IPS-NIHi11 (cell line): ENCODE measurements around the gene SEMA6A.

ENCODE experiments used
- DNase-seq: peaks from one replicate; pipeline ENCODE4 v3.0.0; 2012; ENCODE audit warnings: mixed read lengths, low spot score

SEMA6A gene

DNA sequence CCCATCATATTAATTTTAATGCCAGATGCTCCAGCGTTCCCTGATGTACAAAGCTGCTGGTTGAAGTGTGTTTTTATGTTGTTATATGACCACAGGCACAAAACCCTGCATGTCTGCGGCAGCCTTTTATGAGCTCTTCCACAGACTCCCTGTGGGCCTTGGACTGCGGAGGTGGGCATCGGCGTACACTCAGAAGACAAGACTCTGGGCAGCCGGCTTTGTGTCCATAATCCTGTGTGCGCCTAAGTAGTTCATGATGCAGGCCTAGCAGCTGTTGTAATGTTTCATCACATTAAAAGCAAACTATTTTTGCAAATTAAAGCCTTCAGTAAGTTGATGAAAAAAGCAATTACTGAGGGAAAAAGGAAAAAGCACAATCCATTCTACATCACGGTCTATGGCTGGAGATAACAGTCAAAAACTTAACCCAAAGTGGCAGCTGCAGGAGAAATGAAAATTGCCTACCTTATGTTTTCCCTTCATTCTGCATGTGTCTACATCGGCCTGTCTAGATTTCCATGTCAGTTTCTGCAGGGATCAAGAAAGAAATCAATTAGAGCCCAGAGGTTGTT lies 78.8 kb downstream of the SEMA6A start:
- DNase-seq: no peak

- DNase-seq: peak; percentile 32
These were observed 79.7 kb downstream of the SEMA6A start for GRCh38 chr5:116494784-116495450.

- no peak for DNase-seq
These were observed 81.8 kb downstream of the SEMA6A start for GRCh38 chr5:116492776-116493175.

DNA sequence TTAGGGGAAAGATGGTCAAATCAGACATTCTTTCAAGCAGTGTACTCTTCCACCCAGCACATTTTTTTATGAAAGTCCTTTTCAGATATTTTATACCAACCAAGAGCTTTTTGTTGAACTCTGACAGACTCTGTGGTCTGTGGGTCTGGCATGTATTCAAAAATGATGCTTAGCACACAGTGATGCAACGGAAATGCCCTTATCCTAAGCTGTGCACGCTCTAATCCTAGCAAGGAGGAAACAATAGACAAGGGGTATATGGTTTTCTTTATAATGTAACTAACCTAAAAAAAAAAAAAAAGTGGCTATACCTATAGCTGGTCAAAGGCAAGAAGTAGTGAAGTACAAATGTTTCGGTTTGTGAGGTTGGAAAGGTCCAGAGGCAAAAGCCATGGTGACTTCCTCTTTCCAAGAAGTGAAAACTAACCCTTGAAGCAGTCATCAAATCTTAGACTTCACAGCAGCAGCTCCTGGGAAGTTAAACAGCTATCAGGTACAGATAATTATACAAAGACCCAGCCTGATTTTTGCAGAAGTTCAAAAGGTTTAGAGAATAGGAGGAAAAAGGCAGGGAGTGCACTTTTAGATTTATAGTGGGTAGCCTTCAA lies 82.5 kb downstream of the SEMA6A start:
- DNase-seq: no peak

DNA sequence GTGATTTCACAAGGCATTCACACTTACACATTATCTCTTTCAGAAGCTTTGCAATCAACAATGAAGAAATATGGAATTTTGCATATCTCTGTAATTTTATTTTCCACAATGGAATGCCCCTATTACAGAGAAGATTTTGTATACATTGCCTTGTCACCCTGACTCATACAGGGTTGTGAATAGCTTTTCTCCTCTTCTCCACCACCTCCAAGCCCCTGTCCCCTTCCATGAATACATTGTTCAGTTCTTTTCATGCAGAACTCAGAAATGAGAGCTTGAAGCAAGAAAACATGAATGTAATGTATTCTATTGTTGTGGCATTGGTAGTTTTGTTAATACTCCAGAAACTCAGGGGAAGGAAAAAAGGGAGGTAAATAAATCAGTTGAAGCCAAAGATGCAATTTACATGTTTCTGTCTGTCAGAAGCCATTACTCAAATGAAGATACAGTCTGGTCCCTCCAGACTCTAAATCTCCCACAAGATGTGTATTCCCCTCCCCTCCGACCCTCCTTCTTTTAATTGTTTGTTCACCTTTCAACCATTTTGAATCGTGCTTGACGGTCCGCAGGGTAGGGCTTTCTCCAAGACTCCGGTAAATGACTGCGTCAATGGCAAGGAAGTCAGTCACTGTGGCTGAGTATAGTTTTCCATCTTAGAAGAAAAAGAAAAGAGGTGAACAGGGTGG lies 86.1 kb downstream of the SEMA6A start:
- DNase-seq: no peak

GRCh38 chr5:116487045-116487444 lies 87.6 kb downstream of the SEMA6A start:
- DNase-seq: no peak

GRCh38 chr5:116486588-116486987 lies 88.0 kb downstream of the SEMA6A start:
- no peak for DNase-seq

GRCh38 chr5:116484645-116485044 lies 90.0 kb downstream of the SEMA6A start:
- no peak for DNase-seq

- DNase-seq: no peak
These were observed 92.2 kb downstream of the SEMA6A start for GRCh38 chr5:116482394-116482793.

- DNase-seq: no peak
These were observed 93.6 kb downstream of the SEMA6A start for GRCh38 chr5:116480894-116481510.

DNA sequence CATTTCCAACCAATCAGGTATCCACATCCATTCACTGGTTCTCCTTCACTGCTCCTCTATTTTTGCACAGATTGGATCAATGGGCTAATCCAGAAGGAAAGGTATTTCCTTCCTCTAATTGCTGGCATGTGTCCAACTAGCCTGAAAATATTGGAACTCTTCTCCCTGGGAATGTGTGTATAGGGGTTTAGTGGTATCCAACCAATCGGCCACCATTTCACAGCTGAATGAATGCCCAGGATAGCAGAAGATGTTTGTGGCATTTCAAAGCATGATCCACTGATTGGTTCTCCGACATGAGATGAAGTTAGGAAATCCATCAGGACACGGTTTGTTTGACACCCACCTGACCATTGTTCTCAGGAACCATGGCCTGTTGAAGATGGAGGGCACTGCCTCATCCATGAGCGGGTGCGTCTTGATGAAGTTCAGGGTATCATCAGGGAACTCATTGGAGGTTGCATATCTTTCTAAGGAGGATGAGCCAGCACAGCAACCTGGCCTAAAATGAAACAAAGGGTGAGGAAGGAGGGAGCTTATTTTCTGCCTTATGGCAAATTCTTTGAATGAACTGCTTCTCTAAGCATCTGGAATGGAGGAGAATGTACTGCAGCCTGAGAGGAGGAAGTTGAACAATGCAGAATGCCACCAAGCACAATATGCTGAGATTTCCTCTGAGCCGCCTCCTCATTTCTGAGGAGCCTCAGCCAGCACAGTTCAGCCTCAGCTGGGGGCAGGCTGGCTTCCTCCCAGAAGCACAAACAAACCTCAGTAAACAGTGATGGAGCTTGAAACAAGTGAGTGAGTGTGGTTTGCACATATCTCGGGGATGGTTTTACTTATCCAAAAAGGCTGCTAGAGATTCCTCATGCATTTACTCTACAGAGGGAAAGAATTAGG lies 94.6 kb downstream of the SEMA6A start:
- no peak for DNase-seq

DNA sequence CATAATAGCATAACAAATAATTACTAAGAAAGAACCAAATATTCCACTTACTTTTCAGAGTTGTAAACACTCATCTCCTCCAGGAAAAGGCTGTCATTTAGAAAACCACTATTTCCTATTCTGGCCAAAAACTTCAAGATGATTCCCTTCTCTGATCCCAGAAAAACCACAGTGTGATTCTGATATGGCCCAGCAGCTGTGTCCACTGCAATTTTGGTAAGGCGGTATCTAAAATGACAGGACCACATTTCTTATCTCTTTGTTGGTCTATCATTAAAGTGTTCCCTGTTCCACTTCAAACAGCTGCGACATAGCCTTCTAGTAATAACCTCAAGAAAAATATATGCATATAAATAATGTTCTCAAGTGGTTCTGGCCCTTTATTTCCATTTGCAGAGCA lies 96.1 kb downstream of the SEMA6A start:
- no peak for DNase-seq

DNA sequence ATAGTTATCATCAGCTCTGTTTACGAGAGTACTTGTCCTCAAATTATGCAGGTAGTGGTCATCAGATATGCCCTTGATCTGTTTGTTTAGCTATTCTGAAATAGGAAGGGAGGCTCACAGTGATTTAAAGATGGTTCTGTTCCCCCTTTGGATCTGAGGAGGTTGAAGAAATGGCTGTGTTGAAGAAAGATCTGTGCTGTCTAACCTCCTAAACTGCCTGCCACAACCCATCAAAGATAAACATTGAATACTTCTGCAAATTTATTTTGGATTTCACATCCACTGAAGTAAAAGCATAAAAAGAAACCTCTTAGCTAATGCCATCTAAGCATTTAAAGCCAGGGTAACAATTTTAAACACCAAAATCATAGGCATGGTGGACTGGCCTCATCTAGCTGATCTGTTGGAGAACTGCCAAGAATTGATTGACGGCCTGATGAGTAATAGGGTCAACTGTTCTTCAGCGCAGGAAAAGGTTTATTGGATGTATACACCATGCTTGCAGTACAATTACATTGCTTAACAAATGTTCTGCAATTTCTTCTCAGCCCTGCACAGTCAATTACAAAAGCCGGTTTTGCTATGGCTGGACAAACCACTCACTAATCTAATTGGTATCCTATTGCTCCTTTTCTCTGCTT lies 97.6 kb downstream of the SEMA6A start:
- no peak for DNase-seq

GRCh38 chr5:116475338-116475737 lies 99.3 kb downstream of the SEMA6A start:
- no peak for DNase-seq

DNA sequence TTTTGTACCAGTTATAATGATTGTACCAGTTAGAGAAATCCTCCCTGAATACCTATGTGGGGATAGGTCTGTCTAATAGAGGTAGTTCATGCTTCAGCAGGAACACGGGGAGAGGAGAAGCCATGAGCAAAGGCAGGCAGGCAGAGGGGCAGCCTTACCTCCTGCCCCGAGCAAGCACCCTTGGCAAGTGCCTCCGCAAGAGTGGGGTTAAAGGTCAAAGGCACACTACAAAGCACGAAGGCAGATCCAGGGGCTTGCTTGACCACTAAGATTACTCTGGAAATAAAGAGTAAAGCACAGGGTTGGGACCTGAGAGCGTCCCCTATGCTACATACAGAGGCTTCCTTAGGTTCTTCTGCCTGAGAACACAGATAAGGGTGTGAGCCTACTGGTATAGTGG lies 100.9 kb downstream of the SEMA6A start:
- DNase-seq: no peak

DNA sequence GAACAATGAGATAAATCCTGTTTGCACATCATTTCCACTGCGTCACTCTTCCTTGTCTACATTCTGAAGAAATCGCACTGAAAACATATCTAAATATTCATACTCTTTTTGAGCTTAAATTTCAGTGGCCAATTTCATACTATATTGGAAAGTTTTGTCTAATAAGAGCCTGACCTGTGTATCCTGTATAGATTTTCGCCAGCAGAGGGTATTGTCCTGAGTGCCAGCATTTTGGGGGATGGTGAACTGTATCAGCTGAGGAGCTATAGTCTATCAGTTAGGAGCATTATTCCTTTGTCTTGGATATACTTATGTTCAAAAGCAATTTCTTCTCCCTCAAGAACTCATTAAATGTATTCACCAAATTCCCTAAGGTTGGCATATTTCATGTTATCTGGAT lies 102.3 kb downstream of the SEMA6A start:
- no peak for DNase-seq

DNA sequence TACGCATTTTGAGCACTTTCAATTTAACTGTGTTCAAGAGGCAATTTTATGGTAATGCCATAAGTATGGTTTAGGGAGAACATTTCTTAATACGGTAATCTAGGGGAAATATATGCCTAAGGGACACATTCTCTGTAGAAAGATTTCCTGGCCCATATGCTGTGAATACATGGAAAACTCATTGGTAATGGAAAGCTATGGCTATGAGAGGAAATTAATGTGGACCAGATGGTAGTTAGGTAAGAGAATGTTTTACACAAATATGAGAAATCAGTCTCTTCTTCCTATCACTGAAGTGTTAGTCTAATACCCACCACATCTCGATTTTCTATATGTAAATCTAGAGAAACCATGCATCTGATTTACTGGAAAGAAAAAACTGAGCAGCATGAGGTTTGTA lies 105.0 kb downstream of the SEMA6A start:
- DNase-seq: no peak

DNA sequence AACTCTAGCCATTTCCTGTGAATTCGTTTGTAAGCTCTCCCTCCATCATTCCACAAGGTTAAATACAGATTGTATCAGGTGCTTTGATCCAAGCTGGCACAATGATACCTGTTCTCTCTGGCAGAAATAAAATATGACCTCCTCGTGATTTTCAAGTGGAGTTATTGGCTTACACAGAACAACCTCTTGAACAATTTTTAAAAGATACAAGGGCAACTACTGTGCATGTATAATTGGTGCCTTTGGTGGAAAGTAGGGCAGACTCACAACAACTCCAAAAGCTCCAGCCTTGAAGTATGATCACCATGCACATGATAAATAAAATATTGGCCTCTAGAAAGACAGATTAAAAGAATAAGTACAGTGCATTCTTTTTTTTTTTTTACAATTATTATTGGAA lies 106.0 kb downstream of the SEMA6A start:
- no peak for DNase-seq

DNA sequence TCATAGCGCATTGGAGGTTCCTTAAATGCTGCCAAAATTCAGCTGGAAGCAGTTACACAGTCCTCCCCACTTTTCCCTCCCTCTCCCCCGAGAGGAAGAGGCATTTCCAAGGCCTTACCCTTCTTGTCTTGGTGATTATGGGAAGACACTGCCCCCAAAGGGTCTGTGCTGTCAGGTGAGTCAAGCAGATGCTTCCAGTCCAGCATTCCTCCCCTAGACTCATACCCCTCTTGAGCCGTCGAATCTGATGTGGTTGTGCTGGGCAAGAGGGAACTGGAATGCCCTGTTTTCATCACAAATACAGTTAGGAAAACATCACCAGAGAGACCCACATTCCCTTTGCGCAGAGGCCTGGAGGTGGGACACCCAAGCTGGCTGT lies 107.2 kb downstream of the SEMA6A start:
- DNase-seq: no peak

GRCh38 chr5:116466727-116467464 lies 107.7 kb downstream of the SEMA6A start:
- no peak for DNase-seq

DNA sequence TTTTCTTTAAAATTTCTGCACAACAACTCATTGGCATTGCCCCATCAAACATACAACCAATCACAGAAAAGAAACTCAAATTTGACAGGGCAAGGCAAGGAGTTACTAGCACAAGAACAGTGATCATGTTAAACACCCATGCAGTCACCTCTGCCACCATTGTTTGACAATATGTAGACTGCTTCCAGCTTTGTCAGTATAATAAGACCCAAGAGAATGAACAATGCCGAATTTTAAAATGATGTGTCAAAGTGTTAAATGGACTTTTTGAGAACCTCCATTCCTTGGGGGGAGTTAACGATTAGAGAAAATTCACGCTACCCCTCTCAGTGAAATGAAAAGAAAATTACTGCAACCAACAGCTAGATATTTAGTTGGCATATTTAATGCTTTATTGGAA lies 109.2 kb downstream of the SEMA6A start:
- DNase-seq: no peak
